Loucy (cell line): Measurements from ENCODE around the gene STX11.

ENCODE experiments used
- H2AFZ ChIP-seq: fragments of 200-600 bp; sonication (generic); 2 replicates; pipeline ENCODE4 v1.6.0; 2016; ENCODE audit warnings: antibody characterized with exemption, mild to moderate bottlenecking, low read length, moderate library complexity
- H3F3A ChIP-seq: fragments of 200-600 bp; 2 replicates; pipeline ENCODE4 v1.6.0; 2016; ENCODE audit warnings: antibody characterized with exemption, low read depth, mild to moderate bottlenecking
- H3K27me3 ChIP-seq: fragments of 200-600 bp; sonication (generic); 2 replicates; pipeline ENCODE4 v1.6.1; 2014; ENCODE audit warnings: low read length, mild to moderate bottlenecking; ENCODE audit not compliant: insufficient read depth, poor library complexity, severe bottlenecking
- H3K36me3 ChIP-seq: fragments of 200-600 bp; sonication (generic); 2 replicates; pipeline ENCODE4 v1.6.1; 2016; ENCODE audit warnings: low read length; ENCODE audit not compliant: insufficient read depth
- H3K4me1 ChIP-seq: fragments of 200-600 bp; sonication (generic); 2 replicates; pipeline ENCODE4 v1.5.1; 2014; ENCODE audit warnings: low read length, mild to moderate bottlenecking; ENCODE audit not compliant: insufficient read depth, poor library complexity, severe bottlenecking
- H3K4me2 ChIP-seq: fragments of 200-600 bp; sonication (generic); 2 replicates; pipeline ENCODE4 v1.6.0; 2014; ENCODE audit warnings: antibody characterized with exemption, low read length, low read depth, mild to moderate bottlenecking; ENCODE audit not compliant: poor library complexity, severe bottlenecking
- H3K4me3 ChIP-seq: fragments of 200-600 bp; sonication (generic); 2 replicates; pipeline ENCODE4 v1.5.1; 2014; ENCODE audit warnings: low read length, mild to moderate bottlenecking, mixed read lengths; ENCODE audit not compliant: poor library complexity, severe bottlenecking
- H3K79me2 ChIP-seq: fragments of 200-600 bp; sonication (generic); 2 replicates; pipeline ENCODE4 v1.6.1; 2014; ENCODE audit warnings: low read length; ENCODE audit not compliant: insufficient read depth
- H3K9ac ChIP-seq: fragments of 200-600 bp; sonication (generic); 2 replicates; pipeline ENCODE4 v1.6.0; 2014; ENCODE audit warnings: mild to moderate bottlenecking, low read depth, low read length, moderate library complexity; ENCODE audit not compliant: poor library complexity, severe bottlenecking
- H3K9me2 ChIP-seq: fragments of 200-600 bp; sonication (generic); replicated peaks from 2 replicates; pipeline ENCODE4 v1.6.1; 2016; ENCODE audit warnings: low read depth, low read length, mixed read lengths
- H3K9me3 ChIP-seq: fragments of 200-600 bp; sonication (generic); 2 replicates; pipeline ENCODE4 v1.6.1; 2014; ENCODE audit warnings: mild to moderate bottlenecking, antibody characterized with exemption, low read length, low read depth; ENCODE audit not compliant: insufficient read depth
- H4K20me1 ChIP-seq: fragments of 200-600 bp; sonication (generic); 2 replicates; pipeline ENCODE4 v1.6.0; 2014; ENCODE audit warnings: antibody characterized with exemption, low read length, mild to moderate bottlenecking; ENCODE audit not compliant: insufficient read depth, poor library complexity, severe bottlenecking
- EZH2phosphoT487 ChIP-seq: fragments of 200-600 bp; IDR thresholded peaks from 2 replicates; pipeline ENCODE4 v1.6.1; 2018; ENCODE audit warnings: antibody characterized with exemption, mild to moderate bottlenecking, moderate library complexity, borderline replicate concordance
- TF ChIP-seq, protein P1 (sequence below): fragments of 200-600 bp; sonication (generic); conservative IDR thresholded peaks from 2 replicates; pipeline ENCODE4 v1.5.1; 2014; ENCODE audit warnings: mild to moderate bottlenecking, antibody characterized with exemption, low read length

Gene STX11

DNA sequence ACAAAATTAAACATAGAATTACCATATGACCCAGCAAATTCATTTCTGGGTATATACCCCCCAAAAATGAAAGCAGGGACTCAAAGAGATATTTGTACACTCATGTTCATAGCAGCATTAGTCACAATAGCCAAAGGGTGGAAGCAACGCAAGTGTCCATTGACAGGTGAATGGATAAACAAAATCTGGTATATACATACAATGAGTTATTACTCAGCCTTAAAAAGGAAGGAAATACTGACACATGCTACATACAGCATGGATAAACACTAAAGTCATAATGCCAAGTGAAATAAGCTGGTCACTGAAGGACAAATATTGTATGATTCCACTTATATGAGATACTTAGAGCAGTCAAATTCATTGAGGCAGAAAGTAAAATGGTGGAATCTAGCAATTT is 5.3 kb upstream of the STX11 start:
- Histone ChIP-seq H3K9me2 (no peaks in the 10 kb centered on the region), H3K27me3 (no peaks in the 10 kb centered on the region), H3K4me3 (no peak overlapping the region), H3K79me2 (no peaks in the 10 kb centered on the region), H3F3A (no peaks in the 10 kb centered on the region), H3K9ac (no peak overlapping the region), H2AFZ (no peak overlapping the region), H3K4me1 (no peaks in the 10 kb centered on the region), H3K36me3 (no peaks in the 10 kb centered on the region), H3K4me2 (no peak overlapping the region), H4K20me1 (no peaks in the 10 kb centered on the region), H3K9me3 (no peaks in the 10 kb centered on the region)
- TF ChIP-seq, protein P1, sequence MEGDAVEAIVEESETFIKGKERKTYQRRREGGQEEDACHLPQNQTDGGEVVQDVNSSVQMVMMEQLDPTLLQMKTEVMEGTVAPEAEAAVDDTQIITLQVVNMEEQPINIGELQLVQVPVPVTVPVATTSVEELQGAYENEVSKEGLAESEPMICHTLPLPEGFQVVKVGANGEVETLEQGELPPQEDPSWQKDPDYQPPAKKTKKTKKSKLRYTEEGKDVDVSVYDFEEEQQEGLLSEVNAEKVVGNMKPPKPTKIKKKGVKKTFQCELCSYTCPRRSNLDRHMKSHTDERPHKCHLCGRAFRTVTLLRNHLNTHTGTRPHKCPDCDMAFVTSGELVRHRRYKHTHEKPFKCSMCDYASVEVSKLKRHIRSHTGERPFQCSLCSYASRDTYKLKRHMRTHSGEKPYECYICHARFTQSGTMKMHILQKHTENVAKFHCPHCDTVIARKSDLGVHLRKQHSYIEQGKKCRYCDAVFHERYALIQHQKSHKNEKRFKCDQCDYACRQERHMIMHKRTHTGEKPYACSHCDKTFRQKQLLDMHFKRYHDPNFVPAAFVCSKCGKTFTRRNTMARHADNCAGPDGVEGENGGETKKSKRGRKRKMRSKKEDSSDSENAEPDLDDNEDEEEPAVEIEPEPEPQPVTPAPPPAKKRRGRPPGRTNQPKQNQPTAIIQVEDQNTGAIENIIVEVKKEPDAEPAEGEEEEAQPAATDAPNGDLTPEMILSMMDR, result no peak
- no peak for TF ChIP-seq EZH2phosphoT487

GRCh38 chr6:144145541-144145940 is 4.8 kb upstream of the STX11 start:
- Histone ChIP-seq H3F3A (no peaks in the 10 kb centered on the region), H3K9me3 (no peaks in the 10 kb centered on the region), H3K4me1 (no peaks in the 10 kb centered on the region), H3K9me2 (no peaks in the 10 kb centered on the region), H3K36me3 (no peaks in the 10 kb centered on the region), H3K27me3 (no peaks in the 10 kb centered on the region), H3K4me2 (no peak overlapping the region), H3K4me3 (no peak overlapping the region), H3K79me2 (no peaks in the 10 kb centered on the region), H3K9ac (no peak overlapping the region), H2AFZ (no peak overlapping the region), H4K20me1 (no peaks in the 10 kb centered on the region)
- TF ChIP-seq, protein P1, result no peak
- TF ChIP-seq EZH2phosphoT487, result no peak

GRCh38 chr6:144148886-144149285 is 1.4 kb upstream of the STX11 start:
- no peaks in the 10 kb centered on the region for H4K20me1 ChIP-seq
- H3K4me2 ChIP-seq, result no peak overlapping the region
- H3K27me3 ChIP-seq, result no peaks in the 10 kb centered on the region
- H3F3A ChIP-seq, result no peaks in the 10 kb centered on the region
- H2AFZ ChIP-seq, result no peak overlapping the region
- no peaks in the 10 kb centered on the region for H3K9me2 ChIP-seq
- TF ChIP-seq, protein P1, result no peak
- no peak for TF ChIP-seq EZH2phosphoT487
- no peak overlapping the region for H3K4me3 ChIP-seq
- H3K9me3 ChIP-seq, result no peaks in the 10 kb centered on the region
- peaks cover 7% of the 10 kb centered on the region for H3K4me1 ChIP-seq
- no peaks in the 10 kb centered on the region for H3K79me2 ChIP-seq
- no peak overlapping the region for H3K9ac ChIP-seq
- no peaks in the 10 kb centered on the region for H3K36me3 ChIP-seq
